Panc1 (cell line): Measurements from ENCODE around the gene SRGAP2C.
"Not testable (repeated sequence)": the region's sequence is repeated elsewhere in the genome, so short reads cannot be mapped to it uniquely, and the experiment has no call there.

Experiments used
- CTCF ChIP-seq: fragments of 450-650 bp; IDR thresholded peaks from 2 replicates; pipeline ENCODE4 v1.5.1; 2017; ENCODE audit warnings: mild to moderate bottlenecking
- POLR2AphosphoS5 ChIP-seq: IDR thresholded peaks from 2 replicates; pipeline ENCODE4 v1.6.1; 2012; ENCODE audit warnings: mild to moderate bottlenecking, low read depth, low read length, moderate library complexity
- SIN3A ChIP-seq: IDR thresholded peaks from 2 replicates; pipeline ENCODE4 v1.6.1; 2012; ENCODE audit warnings: low read depth, mild to moderate bottlenecking, low read length, moderate library complexity, borderline replicate concordance; ENCODE audit not compliant: insufficient read depth
- TCF7L2 ChIP-seq: IDR thresholded peaks from 2 replicates; pipeline ENCODE4 v1.6.1; 2011; ENCODE audit warnings: mild to moderate bottlenecking, low read depth, low read length, inconsistent platforms

- TF ChIP-seq CTCF, POLR2AphosphoS5, SIN3A, TCF7L2: not testable (repeated sequence)
Observed at GRCh38 chr1:121386319-121386948, 201.7 kb downstream of the SRGAP2C start.
